K562 (cell line): ENCODE measurements around the gene CENPA. TPM values are rescaled to one million over a fixed set of nuclear protein-coding genes. Genes with fewer than 3 reads are reported as not detected.

Source experiments
- BACH1 ChIP-seq: fragments of 200-800 bp; sonication (Bioruptor generic); IDR thresholded peaks from 2 replicates; pipeline ENCODE4 v1.6.1; 2016; ENCODE audit warnings: missing genetic modification characterization, missing compliant biosample characterization
- CHAMP1 ChIP-seq: fragments of 450-650 bp; IDR thresholded peaks from 2 replicates; pipeline ENCODE4 v1.6.1; 2016; ENCODE audit warnings: mild to moderate bottlenecking
- E2F6 ChIP-seq, 2 experiments: IDR thresholded peaks; 2 replicates each; pipeline ENCODE4 v1.6.1; 2011; ENCODE audit warnings: borderline replicate concordance in 1 of 2, control low read depth in 1 of 2, low read depth in 1 of 2, low read length in 1 of 2, mild to moderate bottlenecking in 1 of 2, mixed read lengths in 1 of 2, moderate library complexity in 1 of 2; ENCODE audit not compliant: insufficient read depth in 1 of 2, insufficient read length in 1 of 2, poor library complexity in 1 of 2, severe bottlenecking in 1 of 2; ENCODE audit errors: extremely low read depth in 1 of 2
- MTF1 ChIP-seq: fragments of 250-450 bp; sonication (Bioruptor Pico); IDR thresholded peaks from 2 replicates; pipeline ENCODE4 v1.9.0; 2021; ENCODE audit warnings: moderate library complexity, mild to moderate bottlenecking, inconsistent platforms, borderline replicate concordance
- NFYB ChIP-seq: IDR thresholded peaks from 2 replicates; pipeline ENCODE4 v1.6.1; 2011; ENCODE audit warnings: mild to moderate bottlenecking, moderate library complexity; ENCODE audit not compliant: insufficient read length; ENCODE audit errors: extremely low read depth
- PTTG1 ChIP-seq: fragments of 450-650 bp; IDR thresholded peaks from 2 replicates; pipeline ENCODE4 v1.6.1; 2016; ENCODE audit warnings: low read depth, mild to moderate bottlenecking, missing genetic modification characterization, missing compliant biosample characterization
- SRSF3 ChIP-seq: fragments of 200-400 bp; formaldehyde crosslinking; IDR thresholded peaks from 2 replicates; pipeline ENCODE4 v1.6.1; 2016; ENCODE audit warnings: mild to moderate bottlenecking, low read length, moderate library complexity; ENCODE audit not compliant: insufficient read depth
- XRCC3 ChIP-seq: fragments of 450-650 bp; IDR thresholded peaks from 2 replicates; pipeline ENCODE4 v1.6.1; 2017; ENCODE audit warnings: mild to moderate bottlenecking, moderate library complexity
- YBX1 ChIP-seq: fragments of 450-650 bp; IDR thresholded peaks from 2 replicates; pipeline ENCODE4 v1.7.1; 2016; ENCODE audit warnings: mild to moderate bottlenecking
- ZNF318 ChIP-seq, 2 experiments: fragments of 450-650 bp; IDR thresholded peaks; 2 replicates each; pipeline ENCODE4 v1.6.1; 2016; ENCODE audit warnings: mild to moderate bottlenecking in 2 of 2, borderline replicate concordance in 1 of 2, low read depth in 1 of 2, moderate library complexity in 1 of 2
- ZNF511 ChIP-seq: sonication (generic); formaldehyde crosslinking; IDR thresholded peaks from 2 replicates; pipeline ENCODE4 v1.8.0; 2022; ENCODE audit warnings: mild to moderate bottlenecking, missing genetic modification reagents
- ZNF75A ChIP-seq: fragments of 450-650 bp; formaldehyde crosslinking; IDR thresholded peaks from 2 replicates; pipeline ENCODE4 v1.4.0; 2020; ENCODE audit warnings: mild to moderate bottlenecking
- polyA plus RNA-seq, 8 experiments: library from polyadenylated mRNA; depleted of rRNA in 4 of 8; stranded (reverse) in 5 of 8; unstranded in 3 of 8; fragments of >200 nt; fragmentation: Nextera tagmentation in 2 of 8; fragmentation: Illumina TruSeq in 1 of 8; extraction: Ambion mirVana in 2 of 8; extraction: Trizol in 1 of 8; gene quantifications; 2 replicates each; pipeline versions ENCODE4 v1.2.1 to v1.2.3, GENCODE V29; 2011 to 2014; ENCODE audit warnings: inconsistent platforms in 1 of 8, missing spikeins in 1 of 8
- total RNA-seq, 7 experiments: library from RNA; depleted of rRNA in 6 of 7; stranded (reverse); fragments of >200 nt in 6 of 7; fragmentation: Illumina TruSeq in 2 of 7; extraction: Trizol in 2 of 7; gene quantifications; 2 replicates each; pipeline versions ENCODE4 v1.2.1 to v1.2.3, GENCODE V29; 2011 to 2021; ENCODE audit warnings: low replicate concordance in 1 of 7

The CENPA gene
- total and polyA plus RNA-seq, 9 of the 15 experiments (the other 6 are each of a cell fraction or from before 2014, with no cell fraction given), result 11.3 to 61.7 (median 44.7) TPM

GRCh38 chr2:26757873-26758789 lies 27.7 kb upstream of the CENPA start (continued):
- no peak for TF ChIP-seq ZNF511 (CRISPR knock-in tag)
- TF ChIP-seq SRSF3, result peak; percentile 92; the same call in 1 of the 2 replicates
- TF ChIP-seq XRCC3, result no peak
- TF ChIP-seq MTF1, result no peak
- no peak for TF ChIP-seq E2F6 (IDR thresholded peaks at IDR 0.05; ENCODE audit: borderline replicate concordance in 1 of 2, extremely low read depth in 1 of 2, insufficient read depth in 1 of 2, insufficient read length in 1 of 2, low read depth in 1 of 2, low read length in 1 of 2, poor library complexity in 1 of 2, severe bottlenecking in 1 of 2)
- TF ChIP-seq ZNF75A (CRISPR knock-in tag), result no peak
- no peak for TF ChIP-seq CHAMP1
- TF ChIP-seq YBX1, result no peak
- peak; percentile 85 for TF ChIP-seq BACH1
- 0 out of 2 replicates have a peak, but pooled peaks have one; percentile 42 for TF ChIP-seq PTTG1
- TF ChIP-seq NFYB, result no peak
- peak in 1 of 2 experiments; percentile 94; a peak in 2 of 4 replicates for TF ChIP-seq ZNF318 (IDR thresholded peaks at IDR 0.05; ENCODE audit: borderline replicate concordance in 1 of 2, low read depth in 1 of 2)
